Liver (tissue), 9 donors: ENCODE measurements around the gene NOTCH1. TPM values are rescaled to one million over a fixed set of nuclear protein-coding genes. Genes with fewer than 3 reads are reported as not detected.

Source experiments
- DNase-seq: peaks from one replicate; pipeline ENCODE4 v3.0.0-alpha.2; 2017; ENCODE audit warnings: low spot score
- H3K27ac ChIP-seq, 2 donors: one replicate each; pipeline ENCODE4 v1.7.0; 2013; ENCODE audit warnings: inconsistent platforms in 2 of 2, low read length in 2 of 2, control low read depth in 1 of 2, low read depth in 1 of 2, mild to moderate bottlenecking in 1 of 2
- H3K27me3 ChIP-seq, 4 donors: one replicate each; pipeline versions ENCODE4 v1.6.1 to v1.7.0; 2013; ENCODE audit warnings: low read length in 3 of 4, inconsistent platforms in 1 of 4, mild to moderate bottlenecking in 1 of 4, moderate library complexity in 1 of 4; ENCODE audit not compliant: control insufficient read depth in 4 of 4, insufficient read depth in 4 of 4
- H3K36me3 ChIP-seq, 4 donors: one replicate each; pipeline versions ENCODE4 v1.6.1 to v1.7.0; 2013; ENCODE audit warnings: low read length in 3 of 4, mild to moderate bottlenecking in 3 of 4, low read depth in 1 of 4, moderate library complexity in 1 of 4; ENCODE audit not compliant: control insufficient read depth in 4 of 4, insufficient read depth in 3 of 4
- H3K4me1 ChIP-seq, 4 donors: one replicate each; pipeline versions ENCODE4 v1.6.1 to v1.7.0; 2013; ENCODE audit warnings: low read length in 3 of 4, mild to moderate bottlenecking in 3 of 4, moderate library complexity in 1 of 4; ENCODE audit not compliant: control insufficient read depth in 4 of 4, insufficient read depth in 4 of 4
- H3K4me3 ChIP-seq, 3 donors: one replicate each; pipeline versions ENCODE4 v1.6.1 to v1.7.0; 2013; ENCODE audit warnings: low read length in 3 of 3, control low read depth in 1 of 3, low read depth in 1 of 3, mild to moderate bottlenecking in 1 of 3
- H3K9ac ChIP-seq, 2 donors: one replicate each; pipeline ENCODE4 v1.7.0; 2013; ENCODE audit warnings: low read length in 2 of 2, mild to moderate bottlenecking in 2 of 2, moderate library complexity in 2 of 2, control low read depth in 1 of 2, low read depth in 1 of 2
- H3K9me3 ChIP-seq, 4 donors: one replicate each; pipeline versions ENCODE4 v1.6.1 to v1.7.0; 2013; ENCODE audit warnings: low read length in 3 of 4; ENCODE audit not compliant: control insufficient read depth in 4 of 4
- EGR1 ChIP-seq, 2 donors: IDR thresholded peaks; 2 replicates each; pipeline ENCODE4 v1.6.1; 2016 to 2018; ENCODE audit warnings: antibody characterized with exemption in 2 of 2, low read depth in 2 of 2
- FOXA1 ChIP-seq: IDR thresholded peaks from 2 replicates; pipeline ENCODE4 v1.6.1; 2016; ENCODE audit warnings: antibody characterized with exemption
- FOXA2 ChIP-seq: IDR thresholded peaks from 2 replicates; pipeline ENCODE4 v1.6.1; 2016; ENCODE audit warnings: antibody characterized with exemption
- GABPA ChIP-seq, 2 donors: IDR thresholded peaks in 1 of 2; conservative IDR thresholded peaks in 1 of 2; 2 replicates each; pipeline ENCODE4 v1.6.1; 2016; ENCODE audit warnings: antibody characterized with exemption in 2 of 2, mild to moderate bottlenecking in 1 of 2, moderate library complexity in 1 of 2
- HNF4G ChIP-seq: IDR thresholded peaks from 2 replicates; pipeline ENCODE4 v1.6.1; 2016; ENCODE audit warnings: antibody characterized with exemption
- RAD21 ChIP-seq, 2 donors: IDR thresholded peaks; 2 replicates each; pipeline ENCODE4 v1.6.1; 2016; ENCODE audit warnings: antibody characterized with exemption in 2 of 2, mild to moderate bottlenecking in 2 of 2
- REST ChIP-seq: IDR thresholded peaks from 2 replicates; pipeline ENCODE4 v1.6.1; 2016; ENCODE audit warnings: antibody characterized with exemption, mild to moderate bottlenecking
- RXRA ChIP-seq, 2 donors: IDR thresholded peaks; 2 replicates each; pipeline ENCODE4 v1.6.1; 2017 to 2018; ENCODE audit warnings: antibody characterized with exemption in 2 of 2, mild to moderate bottlenecking in 1 of 2
- SP1 ChIP-seq: IDR thresholded peaks from 2 replicates; pipeline ENCODE4 v1.6.1; 2018; ENCODE audit warnings: antibody characterized with exemption, mild to moderate bottlenecking
- TAF1 ChIP-seq: conservative IDR thresholded peaks from 2 replicates; pipeline ENCODE4 v1.6.1; 2016; ENCODE audit warnings: antibody characterized with exemption, mild to moderate bottlenecking
- WGBS: extraction: QIAGEN DNeasy Blood & Tissue Kit; methylation state at CpG from one replicate; pipeline ENCODE4 v1.1.7; 2013; 5-methylcytosine and 5-hydroxymethylcytosine counted together
- polyA plus RNA-seq, 2 donors: library from polyadenylated mRNA; stranded (reverse) in 1 of 2; unstranded in 1 of 2; fragments of 200-250 nt in 1 of 2; fragments of >200 nt in 1 of 2; fragmentation: Nextera tagmentation in 1 of 2; extraction: Ambion mirVana in 1 of 2; gene quantifications; one replicate each; pipeline versions ENCODE4 v1.2.1 to v1.2.3, GENCODE V29; 2013 to 2015
- total RNA-seq, 2 donors: library from RNA; depleted of rRNA; stranded (reverse); fragments of >200 nt; gene quantifications; one replicate each; pipeline ENCODE4 v1.2.3, GENCODE V29; 2014
- TF ChIP-seq, protein P1 (sequence below): IDR thresholded peaks from 2 replicates; pipeline ENCODE4 v1.6.1; 2016; ENCODE audit warnings: antibody characterized with exemption
- donor health status: healthy.
- donor health status: healthy.
- donor health status: healthy.
- donor health status: healthy.
- donor health status: healthy.

The NOTCH1 gene
- total and polyA plus RNA-seq, 4 donors, result 2.4 to 22.3 (median 8.5) TPM

DNA sequence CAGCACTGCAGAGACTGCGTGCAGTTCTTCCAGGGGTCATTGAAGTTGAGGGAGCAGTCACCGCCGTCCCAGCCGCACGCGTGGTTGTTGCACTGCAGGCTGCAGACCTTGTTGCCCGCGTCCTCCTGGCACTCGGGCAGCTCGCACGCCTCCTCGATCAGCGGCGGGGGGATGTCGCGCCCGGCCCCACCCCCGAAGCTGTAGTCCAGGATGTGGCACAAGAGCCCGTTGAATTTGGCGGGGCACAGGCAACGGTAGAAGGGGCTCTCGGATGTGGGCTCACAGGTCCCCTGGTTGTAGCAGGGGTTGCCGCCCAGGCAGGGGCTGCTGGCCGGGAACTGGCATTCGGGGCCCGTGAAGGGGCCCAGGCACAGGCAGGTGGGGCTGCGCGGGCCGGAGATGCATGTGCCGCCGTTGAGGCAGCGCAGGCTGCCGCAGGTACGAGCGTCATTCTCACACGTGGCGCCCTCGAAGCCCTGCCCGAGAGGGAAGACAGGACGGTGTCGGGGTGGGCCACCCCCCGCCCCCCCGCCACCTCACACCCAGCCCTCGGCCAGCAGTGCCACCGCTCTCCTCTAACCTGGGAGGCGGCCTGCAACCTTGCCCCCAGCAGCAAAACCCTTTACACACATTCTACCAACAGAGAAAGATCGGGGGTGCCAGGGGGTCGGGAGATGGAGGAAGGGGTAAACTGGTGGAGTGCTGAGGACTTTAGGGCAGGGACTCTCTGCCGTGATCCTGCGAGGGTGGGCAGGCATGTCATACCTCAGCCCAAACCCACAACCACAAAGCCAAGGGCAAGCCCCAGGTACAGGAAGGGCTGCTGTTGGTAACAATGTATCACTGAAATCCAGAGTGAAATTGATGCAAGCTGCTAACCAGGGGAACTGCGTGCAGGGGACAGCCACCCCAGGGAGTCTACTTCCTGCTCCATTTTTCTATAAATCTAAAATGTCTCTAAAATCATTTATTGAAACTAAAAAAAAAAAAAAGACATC, 40.1 kb downstream of the NOTCH1 start:
- peaks cover 14 to 96% (median 53%) of the 10 kb centered on the region in 4 donors for H3K36me3 ChIP-seq
- no peak overlapping the region for H3K27ac ChIP-seq
- H3K9me3 ChIP-seq, result no peaks in the 10 kb centered on the region
- no peaks in the 10 kb centered on the region for H3K27me3 ChIP-seq
- 95% methylated on average over 51 of the region's 51 CpGs for WGBS
- no peak overlapping the region for H3K9ac ChIP-seq
- no peak for DNase-seq
- H3K4me3 ChIP-seq, result no peak overlapping the region
- TF ChIP-seq FOXA1, result no peak
- TF ChIP-seq RXRA (IDR thresholded peaks at IDR 0.05), result no peak
- TF ChIP-seq RAD21 (IDR thresholded peaks at IDR 0.05), result no peak
- no peak for TF ChIP-seq TAF1
- no peak for TF ChIP-seq HNF4G
- no peak for TF ChIP-seq REST
- TF ChIP-seq GABPA (IDR thresholded peaks at IDR 0.05 in 1 of 2, conservative IDR thresholded peaks at IDR 0.05 in 1 of 2), result no peak
- no peak for TF ChIP-seq FOXA2
- TF ChIP-seq, protein P1, sequence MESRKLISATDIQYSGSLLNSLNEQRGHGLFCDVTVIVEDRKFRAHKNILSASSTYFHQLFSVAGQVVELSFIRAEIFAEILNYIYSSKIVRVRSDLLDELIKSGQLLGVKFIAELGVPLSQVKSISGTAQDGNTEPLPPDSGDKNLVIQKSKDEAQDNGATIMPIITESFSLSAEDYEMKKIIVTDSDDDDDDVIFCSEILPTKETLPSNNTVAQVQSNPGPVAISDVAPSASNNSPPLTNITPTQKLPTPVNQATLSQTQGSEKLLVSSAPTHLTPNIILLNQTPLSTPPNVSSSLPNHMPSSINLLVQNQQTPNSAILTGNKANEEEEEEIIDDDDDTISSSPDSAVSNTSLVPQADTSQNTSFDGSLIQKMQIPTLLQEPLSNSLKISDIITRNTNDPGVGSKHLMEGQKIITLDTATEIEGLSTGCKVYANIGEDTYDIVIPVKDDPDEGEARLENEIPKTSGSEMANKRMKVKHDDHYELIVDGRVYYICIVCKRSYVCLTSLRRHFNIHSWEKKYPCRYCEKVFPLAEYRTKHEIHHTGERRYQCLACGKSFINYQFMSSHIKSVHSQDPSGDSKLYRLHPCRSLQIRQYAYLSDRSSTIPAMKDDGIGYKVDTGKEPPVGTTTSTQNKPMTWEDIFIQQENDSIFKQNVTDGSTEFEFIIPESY, result no peak
- TF ChIP-seq EGR1 (IDR thresholded peaks at IDR 0.05; ENCODE audit: low read depth in 2 of 2), result no peak
- no peak for TF ChIP-seq SP1
- no peaks in the 10 kb centered on the region for H3K4me1 ChIP-seq

GRCh38 chr9:136504512-136505348, 41.1 kb downstream of the NOTCH1 start:
- Histone ChIP-seq H3K4me3 (no peak overlapping the region), H3K27ac (no peak overlapping the region), H3K9ac (no peak overlapping the region), H3K36me3 (peaks cover 19 to 97% (median 54%) of the 10 kb centered on the region in 4 donors), H3K4me1 (no peaks in the 10 kb centered on the region), H3K27me3 (no peaks in the 10 kb centered on the region), H3K9me3 (no peaks in the 10 kb centered on the region)
- DNase-seq, result no peak
- WGBS, result 95% methylated on average over 68 of the region's 68 CpGs
- TF ChIP-seq, protein P1, result no peak
- no peak for TF ChIP-seq TAF1
- TF ChIP-seq GABPA (IDR thresholded peaks at IDR 0.05 in 1 of 2, conservative IDR thresholded peaks at IDR 0.05 in 1 of 2), result no peak
- TF ChIP-seq REST, result no peak
